Progenitor cell of endocrine pancreas (in vitro differentiated cells): Measurements from ENCODE around the gene KCNIP1. TPM values are rescaled to one million over a fixed set of nuclear protein-coding genes. Genes with fewer than 3 reads are reported as not detected.

ENCODE experiments used
- DNase-seq: peaks from one replicate; pipeline ENCODE4 v3.0.0; 2021; ENCODE audit warnings: low spot score; ENCODE audit not compliant: unreplicated experiment
- H3K27ac Mint-ChIP-seq: 2 replicates; pipeline ENCODE4 v1.8.0; 2021; ENCODE audit warnings: mild to moderate bottlenecking, moderate library complexity, mixed read lengths
- H3K27me3 Mint-ChIP-seq: 2 replicates; pipeline ENCODE4 v1.8.0; 2021; ENCODE audit warnings: mixed read lengths
- H3K36me3 Mint-ChIP-seq: 2 replicates; pipeline ENCODE4 v1.8.0; 2022; ENCODE audit warnings: mixed read lengths; ENCODE audit not compliant: insufficient read depth
- H3K4me1 Mint-ChIP-seq: 2 replicates; pipeline ENCODE4 v1.8.0; 2021; ENCODE audit warnings: low read depth, mixed read lengths
- H3K4me3 Mint-ChIP-seq: 2 replicates; pipeline ENCODE4 v1.8.0; 2021; ENCODE audit warnings: low read depth, mild to moderate bottlenecking, moderate library complexity, mixed read lengths
- H3K9me3 Mint-ChIP-seq: 2 replicates; pipeline ENCODE4 v1.8.0; 2021; ENCODE audit warnings: low read depth, mixed read lengths
- total RNA-seq: library from RNA; stranded (reverse); gene quantifications from 2 replicates; pipeline ENCODE4 v1.2.1, GENCODE V29; 2021
- TF ChIP-seq, protein P1 (sequence below): fragments of 200-600 bp; sonication (generic); IDR thresholded peaks from one replicate; pipeline ENCODE4 v1.5.0; 2021; ENCODE audit warnings: antibody characterized with exemption, mild to moderate bottlenecking; ENCODE audit not compliant: unreplicated experiment

Gene KCNIP1
- total RNA-seq, 1 donor from 2014 or later = 18.2 TPM

GRCh38 chr5:170596482-170597044, 92.7 kb downstream of the KCNIP1 start:
- no peak for DNase-seq
- Mint-ChIP-seq H3K4me1 (no peaks in the 10 kb centered on the region), H3K9me3 (no peaks in the 10 kb centered on the region), H3K27ac (no peak overlapping the region), H3K4me3 (no peak overlapping the region), H3K36me3 (no peaks in the 10 kb centered on the region), H3K27me3 (peaks cover 25% of the 10 kb centered on the region)
- TF ChIP-seq, protein P1, sequence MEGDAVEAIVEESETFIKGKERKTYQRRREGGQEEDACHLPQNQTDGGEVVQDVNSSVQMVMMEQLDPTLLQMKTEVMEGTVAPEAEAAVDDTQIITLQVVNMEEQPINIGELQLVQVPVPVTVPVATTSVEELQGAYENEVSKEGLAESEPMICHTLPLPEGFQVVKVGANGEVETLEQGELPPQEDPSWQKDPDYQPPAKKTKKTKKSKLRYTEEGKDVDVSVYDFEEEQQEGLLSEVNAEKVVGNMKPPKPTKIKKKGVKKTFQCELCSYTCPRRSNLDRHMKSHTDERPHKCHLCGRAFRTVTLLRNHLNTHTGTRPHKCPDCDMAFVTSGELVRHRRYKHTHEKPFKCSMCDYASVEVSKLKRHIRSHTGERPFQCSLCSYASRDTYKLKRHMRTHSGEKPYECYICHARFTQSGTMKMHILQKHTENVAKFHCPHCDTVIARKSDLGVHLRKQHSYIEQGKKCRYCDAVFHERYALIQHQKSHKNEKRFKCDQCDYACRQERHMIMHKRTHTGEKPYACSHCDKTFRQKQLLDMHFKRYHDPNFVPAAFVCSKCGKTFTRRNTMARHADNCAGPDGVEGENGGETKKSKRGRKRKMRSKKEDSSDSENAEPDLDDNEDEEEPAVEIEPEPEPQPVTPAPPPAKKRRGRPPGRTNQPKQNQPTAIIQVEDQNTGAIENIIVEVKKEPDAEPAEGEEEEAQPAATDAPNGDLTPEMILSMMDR = no peak

DNA sequence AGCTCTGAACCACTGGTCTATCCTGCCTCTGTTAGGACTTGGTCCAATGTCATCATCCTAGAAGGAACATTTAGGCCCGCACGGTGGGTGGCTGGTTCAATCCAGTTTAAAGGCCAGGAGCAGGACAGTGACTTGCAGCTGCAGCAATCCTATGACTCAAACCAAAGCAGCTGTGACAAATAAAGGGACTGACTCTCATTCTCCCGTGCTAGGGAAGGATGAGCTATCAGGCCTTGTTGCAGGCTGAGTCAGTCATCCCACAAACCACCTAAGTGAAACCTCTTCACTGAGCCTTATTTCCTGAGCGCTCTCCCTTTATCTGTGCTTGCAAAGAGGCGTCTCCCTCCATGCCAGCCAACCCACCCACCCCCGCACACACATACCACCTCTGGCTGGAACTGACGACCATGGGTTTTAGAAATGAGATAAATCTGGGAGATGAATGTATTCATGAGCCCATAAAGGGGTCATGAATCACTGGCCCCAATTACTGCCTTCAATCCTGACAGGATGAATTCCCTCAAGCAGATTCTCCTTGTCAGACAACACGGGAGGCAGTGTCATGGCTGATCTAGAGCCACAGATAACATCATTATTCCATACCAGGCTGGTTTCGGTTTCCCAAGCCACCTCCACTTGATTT, 93.4 kb downstream of the KCNIP1 start:
- H3K27ac Mint-ChIP-seq = peak overlapping the region; percentile 63
- no peaks in the 10 kb centered on the region for H3K4me1 Mint-ChIP-seq
- TF ChIP-seq, protein P1 = no peak
- H3K27me3 Mint-ChIP-seq = peaks cover 27% of the 10 kb centered on the region
- H3K36me3 Mint-ChIP-seq = no peaks in the 10 kb centered on the region
- DNase-seq = no peak
- H3K4me3 Mint-ChIP-seq = no peak overlapping the region
- H3K9me3 Mint-ChIP-seq = no peaks in the 10 kb centered on the region

DNA sequence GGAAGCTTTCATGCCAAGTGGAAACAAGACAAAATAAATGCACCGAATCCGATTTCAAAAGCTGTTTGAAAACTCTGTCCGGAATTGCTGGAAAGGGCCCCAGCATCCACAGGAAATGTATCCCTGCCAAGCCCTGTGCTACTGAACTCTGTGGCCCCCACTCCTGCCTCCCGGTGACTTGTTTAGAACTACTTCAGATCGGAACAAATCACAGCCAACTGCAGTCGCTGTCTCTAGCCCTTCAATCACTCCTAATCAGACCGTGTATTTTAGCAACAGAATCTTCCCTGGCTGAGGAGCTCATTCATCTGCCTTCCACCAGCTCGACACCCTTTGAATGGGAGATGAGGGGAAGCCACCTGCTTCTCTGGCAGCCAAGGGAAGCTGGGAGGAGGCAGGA, 94.1 kb downstream of the KCNIP1 start:
- DNase-seq = no peak
- H3K27me3 Mint-ChIP-seq = peaks cover 33% of the 10 kb centered on the region
- no peaks in the 10 kb centered on the region for H3K9me3 Mint-ChIP-seq
- TF ChIP-seq, protein P1 = no peak
- no peak overlapping the region for H3K4me3 Mint-ChIP-seq
- H3K27ac Mint-ChIP-seq = peak overlapping the region; percentile 77
- H3K4me1 Mint-ChIP-seq = no peaks in the 10 kb centered on the region
- no peaks in the 10 kb centered on the region for H3K36me3 Mint-ChIP-seq

GRCh38 chr5:170599756-170600155, 95.9 kb downstream of the KCNIP1 start:
- Mint-ChIP-seq H3K4me1 (peaks cover 2% of the 10 kb centered on the region), H3K36me3 (no peaks in the 10 kb centered on the region), H3K27me3 (peaks cover 40% of the 10 kb centered on the region), H3K9me3 (no peaks in the 10 kb centered on the region), H3K4me3 (no peak overlapping the region), H3K27ac (no peak overlapping the region)
- TF ChIP-seq, protein P1 = no peak
- DNase-seq = no peak

DNA sequence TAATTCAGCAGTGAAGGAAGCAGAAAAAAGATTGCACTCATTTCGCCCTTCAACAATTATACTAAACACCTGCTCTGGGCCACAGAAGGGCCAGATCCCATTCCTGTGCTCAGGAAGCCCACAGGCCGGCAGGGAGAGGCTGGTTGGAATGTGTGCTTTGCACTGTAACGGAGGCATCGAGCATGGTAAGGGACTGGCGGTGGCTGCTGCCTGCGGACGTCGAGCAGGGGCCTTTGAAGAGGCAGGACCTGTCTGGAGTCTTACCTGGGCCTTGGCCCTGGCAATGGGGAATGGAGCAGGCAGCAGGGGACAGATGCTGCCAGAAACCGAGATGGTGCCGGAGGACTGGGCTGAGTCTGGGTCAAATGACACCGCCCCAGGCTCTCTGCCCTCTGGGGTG, 97.8 kb downstream of the KCNIP1 start:
- no peaks in the 10 kb centered on the region for H3K9me3 Mint-ChIP-seq
- TF ChIP-seq, protein P1 = no peak

More for the DNA sequence above, 97.8 kb downstream of the KCNIP1 start:
- peaks cover 37% of the 10 kb centered on the region for H3K27me3 Mint-ChIP-seq
- H3K4me1 Mint-ChIP-seq = peaks cover 2% of the 10 kb centered on the region
- H3K27ac Mint-ChIP-seq = no peak overlapping the region
- H3K36me3 Mint-ChIP-seq = no peaks in the 10 kb centered on the region
- no peak for DNase-seq
- H3K4me3 Mint-ChIP-seq = no peak overlapping the region
